Thymus (tissue), 11 donors: ENCODE data around the gene CACNA2D2. TPM values are rescaled to one million over a fixed set of nuclear protein-coding genes. Genes with fewer than 3 reads are reported as not detected.
"Not testable (repeated sequence)": the region's sequence is repeated elsewhere in the genome, so short reads cannot be mapped to it uniquely, and the experiment has no call there.

Source experiments
- DNase-seq, 9 donors: peaks; one replicate each; pipeline ENCODE4 v3.0.0-alpha.2; 2013; ENCODE audit warnings: low spot score in 9 of 9, low read depth in 6 of 9, missing footprints in 1 of 9
- H3K27ac ChIP-seq, 2 donors: one replicate each; pipeline ENCODE4 v1.5.1; 2013; ENCODE audit warnings: control low read depth in 1 of 2, low read depth in 1 of 2, low read length in 1 of 2, mild to moderate bottlenecking in 1 of 2, moderate library complexity in 1 of 2
- H3K27me3 ChIP-seq, 2 donors: one replicate each; pipeline ENCODE4 v1.5.1; 2013; ENCODE audit warnings: low read length in 1 of 2; ENCODE audit not compliant: control insufficient read depth in 2 of 2, insufficient read depth in 1 of 2
- H3K36me3 ChIP-seq, 2 donors: one replicate each; pipeline ENCODE4 v1.5.1; 2013; ENCODE audit warnings: low read length in 1 of 2, mild to moderate bottlenecking in 1 of 2, moderate library complexity in 1 of 2; ENCODE audit not compliant: control insufficient read depth in 2 of 2, insufficient read depth in 2 of 2
- H3K4me1 ChIP-seq, 2 donors: one replicate each; pipeline ENCODE4 v1.5.1; 2013; ENCODE audit warnings: low read length in 2 of 2; ENCODE audit not compliant: control insufficient read depth in 2 of 2, insufficient read depth in 2 of 2
- H3K4me3 ChIP-seq, 2 donors: one replicate each; pipeline ENCODE4 v1.5.1; 2013; ENCODE audit warnings: low read length in 2 of 2, control low read depth in 1 of 2, mild to moderate bottlenecking in 1 of 2
- H3K9me3 ChIP-seq, 2 donors: one replicate each; pipeline ENCODE4 v1.5.1; 2013; ENCODE audit warnings: low read length in 1 of 2, mild to moderate bottlenecking in 1 of 2; ENCODE audit not compliant: control insufficient read depth in 2 of 2, insufficient read depth in 1 of 2
- WGBS: extraction: QIAGEN DNeasy Blood & Tissue Kit; methylation state at CpG from one replicate; pipeline ENCODE4 v1.1.7; 2013; 5-methylcytosine and 5-hydroxymethylcytosine counted together
- polyA plus RNA-seq: library from polyadenylated mRNA; stranded (reverse); fragments of 200-250 nt; gene quantifications from one replicate; pipeline ENCODE4 v1.2.3, GENCODE V29; 2013
- total RNA-seq: library from RNA; stranded (reverse); fragments of 120-200 nt; gene quantifications from one replicate; pipeline ENCODE4 v1.2.4, GENCODE V29; 2013
- donor health status: healthy.

CACNA2D2 gene
- total and polyA plus RNA-seq, 2 donors, result 0.57 to 1.5 TPM

DNA sequence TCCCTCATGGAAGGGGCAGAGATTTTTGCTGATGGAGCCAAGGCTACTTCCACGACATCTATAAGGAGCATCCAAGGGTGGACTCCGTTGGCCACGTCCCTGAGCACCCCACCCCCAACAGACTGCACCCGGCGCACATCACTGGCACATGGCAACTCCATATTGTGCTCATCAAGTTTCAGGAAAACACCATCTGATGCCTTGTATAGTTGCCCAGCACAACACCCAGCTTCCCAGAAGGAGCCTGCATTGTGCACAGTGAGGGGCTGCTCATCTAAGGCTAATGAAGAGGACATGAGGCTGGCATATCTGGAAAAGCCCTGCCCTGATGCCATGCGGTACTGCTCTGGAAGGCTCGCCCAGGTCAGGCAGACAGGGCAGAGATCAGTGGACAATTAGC, 15.0 kb upstream of the CACNA2D2 start:
- H3K4me3 ChIP-seq, result no peak overlapping the region
- no peak for DNase-seq
- no peaks in the 10 kb centered on the region for H3K9me3 ChIP-seq
- H3K27me3 ChIP-seq, result peaks cover 0 to 48% of the 10 kb centered on the region in 2 donors
- 97% methylated on average over 7 of the region's 7 CpGs for WGBS
- H3K36me3 ChIP-seq, result no peaks in the 10 kb centered on the region
- peaks cover 0 to 10% of the 10 kb centered on the region in 2 donors for H3K4me1 ChIP-seq
- no peak overlapping the region for H3K27ac ChIP-seq

DNA sequence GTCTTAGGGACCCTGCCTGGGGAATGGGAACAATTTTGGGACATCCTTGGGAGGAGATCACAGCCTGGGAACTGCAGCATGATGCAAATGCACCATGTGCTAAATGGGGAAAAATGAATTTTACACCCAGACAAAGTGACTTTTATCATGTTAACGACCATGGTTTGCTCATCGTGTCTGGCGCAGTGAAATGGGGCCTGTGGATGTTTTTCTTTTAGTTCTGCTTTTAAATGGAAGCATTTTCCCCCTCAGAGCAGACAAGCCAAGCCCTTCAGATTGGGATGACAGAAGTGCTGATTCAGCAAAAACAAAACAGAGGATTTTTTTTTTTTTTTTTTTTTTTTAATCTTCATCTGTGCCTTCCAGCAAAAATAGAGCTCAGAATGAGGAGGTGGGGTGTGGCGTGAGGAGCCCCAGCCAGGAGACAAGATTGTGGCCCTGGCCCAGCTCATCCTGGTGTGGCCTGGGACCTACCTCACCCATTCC, 14.3 kb upstream of the CACNA2D2 start:
- no peak overlapping the region for H3K27ac ChIP-seq
- no peak overlapping the region for H3K4me3 ChIP-seq
- WGBS, result 97% methylated on average over 4 of the region's 4 CpGs

GRCh38 chr3:50516440-50516871, 13.0 kb upstream of the CACNA2D2 start:
- WGBS, result 96% methylated on average over 4 of the region's 4 CpGs
- peaks cover 0 to 36% of the 10 kb centered on the region in 2 donors for H3K27me3 ChIP-seq
- no peak overlapping the region for H3K4me3 ChIP-seq
- H3K27ac ChIP-seq, result no peak overlapping the region
- no peaks in the 10 kb centered on the region for H3K36me3 ChIP-seq
- no peak for DNase-seq
- no peaks in the 10 kb centered on the region for H3K9me3 ChIP-seq
- peaks cover 0 to 10% of the 10 kb centered on the region in 2 donors for H3K4me1 ChIP-seq

More for the DNA sequence above, 14.3 kb upstream of the CACNA2D2 start:
- DNase-seq, result no peak
- Histone ChIP-seq H3K9me3 (no peaks in the 10 kb centered on the region), H3K4me1 (peaks cover 0 to 10% of the 10 kb centered on the region in 2 donors), H3K27me3 (peaks cover 0 to 44% of the 10 kb centered on the region in 2 donors), H3K36me3 (no peaks in the 10 kb centered on the region)

DNA sequence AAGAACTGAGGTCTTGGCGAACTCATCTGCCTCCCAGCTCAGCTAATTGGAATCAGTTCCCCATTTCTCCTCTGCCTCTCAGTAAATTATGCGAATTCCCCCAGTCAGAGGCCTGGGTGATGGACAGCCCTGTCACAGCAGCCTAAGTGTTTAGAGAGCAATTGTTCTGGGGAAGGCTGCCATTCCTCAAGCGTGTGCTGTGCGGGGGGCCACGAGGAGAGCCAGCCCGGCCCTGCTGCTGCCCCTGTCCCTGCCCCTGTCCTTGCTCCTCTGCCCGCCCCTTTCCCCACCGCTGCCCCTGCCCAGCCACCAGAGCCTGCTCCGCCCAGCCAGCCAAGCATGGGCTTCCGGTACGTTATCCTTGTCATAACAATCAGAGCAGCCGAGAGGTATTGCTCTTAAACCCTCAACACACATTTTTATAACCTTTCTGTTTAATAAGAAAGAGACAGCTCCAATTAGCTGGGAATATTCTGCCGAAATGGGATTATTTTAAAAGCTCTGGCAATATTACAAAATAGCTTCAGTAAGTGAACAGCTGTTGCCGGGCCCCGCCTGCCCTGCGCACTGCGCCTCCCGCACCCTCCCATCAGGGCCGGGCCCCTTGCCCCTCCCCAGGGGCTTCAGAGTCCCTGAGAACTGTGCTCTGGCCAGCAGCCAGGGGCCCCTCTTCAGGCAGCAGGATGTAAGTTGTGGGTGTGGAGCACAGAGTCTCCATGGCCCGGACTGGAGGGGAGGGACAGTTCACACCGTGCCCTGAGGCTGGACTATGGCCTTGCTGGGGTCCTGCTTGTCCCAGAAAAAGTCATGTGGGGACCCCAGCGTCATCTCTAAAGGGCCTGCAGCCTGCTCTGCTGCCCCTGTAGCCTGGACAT, 12.4 kb upstream of the CACNA2D2 start:
- H3K36me3 ChIP-seq, result no peaks in the 10 kb centered on the region
- H3K4me1 ChIP-seq, result peaks cover 0 to 10% of the 10 kb centered on the region in 2 donors
- no peak overlapping the region for H3K4me3 ChIP-seq
- H3K27me3 ChIP-seq, result peaks cover 0 to 29% of the 10 kb centered on the region in 2 donors
- DNase-seq, result no peak
- H3K27ac ChIP-seq, result no peak overlapping the region
- no peaks in the 10 kb centered on the region for H3K9me3 ChIP-seq
- WGBS, result 14% methylated on average over 22 of the region's 22 CpGs

GRCh38 chr3:50512908-50513307, 9.5 kb upstream of the CACNA2D2 start:
- H3K4me1 ChIP-seq, result peaks cover 0 to 10% of the 10 kb centered on the region in 2 donors
- not testable (repeated sequence) for DNase-seq, H3K9me3 ChIP-seq, H3K27ac ChIP-seq, H3K36me3 ChIP-seq, H3K4me3 ChIP-seq
- H3K27me3 ChIP-seq, result peaks cover 0 to 30% of the 10 kb centered on the region in 2 donors
- 96% methylated on average over 8 of the region's 8 CpGs for WGBS

- Histone ChIP-seq H3K27me3 (peaks cover 0 to 37% of the 10 kb centered on the region in 2 donors), H3K4me3 (no peak overlapping the region), H3K36me3 (no peaks in the 10 kb centered on the region), H3K9me3 (no peaks in the 10 kb centered on the region), H3K27ac (no peak overlapping the region), H3K4me1 (peaks cover 0 to 10% of the 10 kb centered on the region in 2 donors)
- no peak for DNase-seq
- WGBS, result 97% methylated on average over 3 of the region's 3 CpGs
Observed at GRCh38 chr3:50512131-50512530, 8.7 kb upstream of the CACNA2D2 start.

DNA sequence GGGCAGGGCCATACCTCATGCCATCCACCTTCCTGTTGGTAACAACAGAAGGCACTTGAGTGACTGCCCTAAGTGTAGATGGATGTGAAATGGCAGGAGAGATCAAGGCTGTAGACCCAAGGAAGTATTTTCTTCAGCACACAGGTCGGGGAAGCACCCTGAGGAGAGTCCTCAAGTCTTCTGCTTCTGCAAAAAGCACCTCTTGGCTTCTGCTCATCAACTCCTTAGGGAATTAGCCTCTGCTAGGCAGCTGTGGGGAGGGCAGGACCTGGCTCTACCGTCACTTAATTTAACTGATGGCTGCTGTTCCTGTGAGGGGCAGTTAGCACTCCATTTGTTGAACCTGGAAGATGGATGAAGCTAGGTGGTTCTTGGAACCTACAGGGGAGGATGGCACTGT, 6.9 kb upstream of the CACNA2D2 start:
- H3K9me3 ChIP-seq, result no peaks in the 10 kb centered on the region
- H3K4me1 ChIP-seq, result peaks cover 0 to 2% of the 10 kb centered on the region in 2 donors
- H3K36me3 ChIP-seq, result no peaks in the 10 kb centered on the region
- H3K27me3 ChIP-seq, result peaks cover 0 to 30% of the 10 kb centered on the region in 2 donors
- no peak overlapping the region for H3K27ac ChIP-seq
- DNase-seq, result no peak
- WGBS, result 89% methylated on average over 2 of the region's 2 CpGs
- H3K4me3 ChIP-seq, result no peak overlapping the region

- Histone ChIP-seq H3K4me3 (no peak overlapping the region), H3K4me1 (no peaks in the 10 kb centered on the region), H3K27me3 (peaks cover under 1 to 31% of the 10 kb centered on the region in 2 donors), H3K27ac (no peak overlapping the region), H3K36me3 (no peaks in the 10 kb centered on the region), H3K9me3 (no peaks in the 10 kb centered on the region)
- DNase-seq, result no peak
- WGBS, result 93% methylated on average over 5 of the region's 5 CpGs
Observed at GRCh38 chr3:50509715-50510114, 6.3 kb upstream of the CACNA2D2 start.

- H3K4me3 ChIP-seq, result no peak overlapping the region
- H3K27ac ChIP-seq, result no peak overlapping the region
- H3K36me3 ChIP-seq, result no peaks in the 10 kb centered on the region
- peaks cover 0 to 3% of the 10 kb centered on the region in 2 donors for H3K4me1 ChIP-seq
- H3K9me3 ChIP-seq, result no peaks in the 10 kb centered on the region
- WGBS, result 83% methylated on average over 1 of the region's 1 CpG
- no peak for DNase-seq
- peaks cover 8 to 40% of the 10 kb centered on the region in 2 donors for H3K27me3 ChIP-seq
Observed at GRCh38 chr3:50508821-50509220, 5.4 kb upstream of the CACNA2D2 start.
